ENCODE results near the gene LEP.

LEP gene

DNA sequence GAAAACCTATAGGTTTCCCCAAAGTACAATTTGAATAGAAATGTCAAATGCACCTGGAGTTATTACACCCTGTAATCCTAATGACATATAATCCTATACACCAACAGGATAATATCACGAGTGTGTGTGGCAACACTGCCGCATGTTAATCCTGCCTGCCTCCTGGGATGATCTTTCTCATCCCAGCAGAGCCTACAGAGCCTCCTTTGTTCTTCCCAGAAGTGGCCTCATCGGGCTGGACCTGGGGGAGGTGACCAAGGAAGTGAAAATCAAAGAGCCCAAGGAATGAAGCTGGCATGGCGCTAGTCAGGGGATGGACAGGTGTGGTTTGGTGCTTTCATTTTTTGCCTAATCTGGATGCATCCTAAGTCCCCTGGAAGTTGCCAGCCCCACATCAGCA lies 29.5 kb upstream of the LEP start:
- no peak overlapping the region for H3K9ac ChIP-seq (ENCODE audit: low read depth, low read length)
- H2AFZ ChIP-seq (ENCODE audit: low read depth, low read length), result no peak overlapping the region
- H3K9me3 ChIP-seq (ENCODE audit: insufficient read depth, low read length, severe bottlenecking), result no peaks in the 10 kb centered on the region
- H4K20me1 ChIP-seq (ENCODE audit: insufficient read depth, low read length), result no peaks in the 10 kb centered on the region
- H3K4me3 ChIP-seq (ENCODE audit: low read depth in 1 of 2, low read length in 2 of 2), result no peak overlapping the region
- no peaks in the 10 kb centered on the region for H3K79me2 ChIP-seq (ENCODE audit: insufficient read depth, low read length)
- TF ChIP-seq, protein P1, sequence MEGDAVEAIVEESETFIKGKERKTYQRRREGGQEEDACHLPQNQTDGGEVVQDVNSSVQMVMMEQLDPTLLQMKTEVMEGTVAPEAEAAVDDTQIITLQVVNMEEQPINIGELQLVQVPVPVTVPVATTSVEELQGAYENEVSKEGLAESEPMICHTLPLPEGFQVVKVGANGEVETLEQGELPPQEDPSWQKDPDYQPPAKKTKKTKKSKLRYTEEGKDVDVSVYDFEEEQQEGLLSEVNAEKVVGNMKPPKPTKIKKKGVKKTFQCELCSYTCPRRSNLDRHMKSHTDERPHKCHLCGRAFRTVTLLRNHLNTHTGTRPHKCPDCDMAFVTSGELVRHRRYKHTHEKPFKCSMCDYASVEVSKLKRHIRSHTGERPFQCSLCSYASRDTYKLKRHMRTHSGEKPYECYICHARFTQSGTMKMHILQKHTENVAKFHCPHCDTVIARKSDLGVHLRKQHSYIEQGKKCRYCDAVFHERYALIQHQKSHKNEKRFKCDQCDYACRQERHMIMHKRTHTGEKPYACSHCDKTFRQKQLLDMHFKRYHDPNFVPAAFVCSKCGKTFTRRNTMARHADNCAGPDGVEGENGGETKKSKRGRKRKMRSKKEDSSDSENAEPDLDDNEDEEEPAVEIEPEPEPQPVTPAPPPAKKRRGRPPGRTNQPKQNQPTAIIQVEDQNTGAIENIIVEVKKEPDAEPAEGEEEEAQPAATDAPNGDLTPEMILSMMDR (IDR thresholded peaks at IDR 0.05; ENCODE audit: borderline replicate concordance, extremely low read depth, low read length, poor library complexity, severe bottlenecking), result no peak
- no peak for TF ChIP-seq EZH2 (IDR thresholded peaks at IDR 0.05; ENCODE audit: borderline replicate concordance, low read depth, low read length, severe bottlenecking)
- H3K4me2 ChIP-seq (ENCODE audit: insufficient read depth, low read length), result no peak overlapping the region
- H3K4me1 ChIP-seq (ENCODE audit: insufficient read depth, low read length), result no peaks in the 10 kb centered on the region
- H3K27me3 ChIP-seq (ENCODE audit: insufficient read depth, low read length, poor library complexity), result peaks cover 8% of the 10 kb centered on the region
- H3K27ac ChIP-seq (ENCODE audit: low read length), result no peak overlapping the region
- DNase-seq (no peak), ATAC-seq (ENCODE audit: insufficient read depth, low read depth) (no peak)
- H3K36me3 ChIP-seq (ENCODE audit: insufficient read depth, low read length), result no peaks in the 10 kb centered on the region

GRCh38 chr7:128214463-128214862 lies 26.6 kb upstream of the LEP start:
- DNase-seq (no peak), ATAC-seq (ENCODE audit: insufficient read depth, low read depth) (no peak)
- Histone ChIP-seq H3K27me3 (ENCODE audit: insufficient read depth, low read length, poor library complexity) (peaks cover 8% of the 10 kb centered on the region), H3K9ac (ENCODE audit: low read depth, low read length) (no peak overlapping the region), H3K79me2 (ENCODE audit: insufficient read depth, low read length) (no peaks in the 10 kb centered on the region), H3K4me1 (ENCODE audit: insufficient read depth, low read length) (no peaks in the 10 kb centered on the region), H3K36me3 (ENCODE audit: insufficient read depth, low read length) (no peaks in the 10 kb centered on the region), H3K27ac (ENCODE audit: low read length) (no peak overlapping the region), H4K20me1 (ENCODE audit: insufficient read depth, low read length) (no peaks in the 10 kb centered on the region), H3K4me3 (ENCODE audit: low read depth in 1 of 2, low read length in 2 of 2) (no peak overlapping the region), H3K4me2 (ENCODE audit: insufficient read depth, low read length) (no peak overlapping the region), H3K9me3 (ENCODE audit: insufficient read depth, low read length, severe bottlenecking) (no peaks in the 10 kb centered on the region), H2AFZ (ENCODE audit: low read depth, low read length) (no peak overlapping the region)
- TF ChIP-seq, protein P1 (IDR thresholded peaks at IDR 0.05; ENCODE audit: borderline replicate concordance, extremely low read depth, low read length, poor library complexity, severe bottlenecking), result no peak
- no peak for TF ChIP-seq EZH2 (IDR thresholded peaks at IDR 0.05; ENCODE audit: borderline replicate concordance, low read depth, low read length, severe bottlenecking)

DNA sequence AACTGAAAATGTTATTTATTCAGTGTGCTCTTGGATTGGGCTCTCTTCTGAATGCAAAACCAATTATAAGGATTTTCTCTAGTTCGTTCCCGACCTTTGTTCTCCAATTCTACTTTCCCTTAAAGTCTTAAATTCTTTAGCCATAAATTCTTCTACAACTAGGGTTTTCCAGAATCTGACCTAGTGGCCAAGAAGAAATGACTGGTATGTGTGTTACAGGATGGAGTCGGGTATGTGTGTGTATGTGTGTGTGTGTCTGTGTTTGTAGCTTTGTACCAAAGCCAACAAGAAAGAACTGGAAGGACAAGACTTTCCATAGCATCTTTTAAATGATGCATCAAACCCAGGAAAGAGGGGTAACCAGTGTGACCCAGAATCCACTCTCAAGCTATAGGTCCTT lies 25.8 kb upstream of the LEP start:
- Histone ChIP-seq H4K20me1 (ENCODE audit: insufficient read depth, low read length) (no peaks in the 10 kb centered on the region), H3K9ac (ENCODE audit: low read depth, low read length) (no peak overlapping the region), H3K79me2 (ENCODE audit: insufficient read depth, low read length) (no peaks in the 10 kb centered on the region), H3K36me3 (ENCODE audit: insufficient read depth, low read length) (no peaks in the 10 kb centered on the region), H3K27me3 (ENCODE audit: insufficient read depth, low read length, poor library complexity) (peaks cover 8% of the 10 kb centered on the region), H3K4me3 (ENCODE audit: low read depth in 1 of 2, low read length in 2 of 2) (no peak overlapping the region), H2AFZ (ENCODE audit: low read depth, low read length) (no peak overlapping the region), H3K9me3 (ENCODE audit: insufficient read depth, low read length, severe bottlenecking) (no peaks in the 10 kb centered on the region), H3K4me2 (ENCODE audit: insufficient read depth, low read length) (no peak overlapping the region), H3K27ac (ENCODE audit: low read length) (no peak overlapping the region), H3K4me1 (ENCODE audit: insufficient read depth, low read length) (no peaks in the 10 kb centered on the region)
- DNase-seq (no peak), ATAC-seq (ENCODE audit: insufficient read depth, low read depth) (no peak)
- TF ChIP-seq EZH2 (IDR thresholded peaks at IDR 0.05; ENCODE audit: borderline replicate concordance, low read depth, low read length, severe bottlenecking), result no peak
- TF ChIP-seq, protein P1 (IDR thresholded peaks at IDR 0.05; ENCODE audit: borderline replicate concordance, extremely low read depth, low read length, poor library complexity, severe bottlenecking), result no peak

GRCh38 chr7:128215739-128216138 lies 25.3 kb upstream of the LEP start:
- Histone ChIP-seq H3K4me1 (ENCODE audit: insufficient read depth, low read length) (no peaks in the 10 kb centered on the region), H2AFZ (ENCODE audit: low read depth, low read length) (no peak overlapping the region), H3K79me2 (ENCODE audit: insufficient read depth, low read length) (no peaks in the 10 kb centered on the region), H4K20me1 (ENCODE audit: insufficient read depth, low read length) (no peaks in the 10 kb centered on the region), H3K27ac (ENCODE audit: low read length) (no peak overlapping the region), H3K27me3 (ENCODE audit: insufficient read depth, low read length, poor library complexity) (peaks cover 8% of the 10 kb centered on the region), H3K36me3 (ENCODE audit: insufficient read depth, low read length) (no peaks in the 10 kb centered on the region), H3K9me3 (ENCODE audit: insufficient read depth, low read length, severe bottlenecking) (no peaks in the 10 kb centered on the region), H3K9ac (ENCODE audit: low read depth, low read length) (no peak overlapping the region), H3K4me2 (ENCODE audit: insufficient read depth, low read length) (no peak overlapping the region), H3K4me3 (ENCODE audit: low read depth in 1 of 2, low read length in 2 of 2) (no peak overlapping the region)
- DNase-seq, result no peak
- ATAC-seq (ENCODE audit: insufficient read depth, low read depth), result no peak
- no peak for TF ChIP-seq EZH2 (IDR thresholded peaks at IDR 0.05; ENCODE audit: borderline replicate concordance, low read depth, low read length, severe bottlenecking)
- TF ChIP-seq, protein P1 (IDR thresholded peaks at IDR 0.05; ENCODE audit: borderline replicate concordance, extremely low read depth, low read length, poor library complexity, severe bottlenecking), result no peak

All from DND-41 (cell line).